Kidney (tissue), 14 donors: ENCODE data around the gene ENTPD6. TPM values are rescaled to one million over a fixed set of nuclear protein-coding genes. Genes with fewer than 3 reads are reported as not detected.

Experiments used
- DNase-seq, 5 donors: peaks; one replicate each; pipeline ENCODE4 v3.0.0-alpha.2; 2013 to 2020
- FAIRE-seq: peaks from 2 replicates; lab custom pipeline; 2012; peaks lifted over from hg19 to GRCh38; lab: Jason Lieb, UNC
- H3K27ac ChIP-seq, 2 donors: one replicate each; pipeline ENCODE4 v1.7.0; 2013; ENCODE audit warnings: low read depth in 2 of 2, low read length in 2 of 2, inconsistent platforms in 1 of 2
- H3K27me3 ChIP-seq: one replicate; pipeline ENCODE4 v1.7.1; 2013; ENCODE audit warnings: low read length, inconsistent platforms; ENCODE audit not compliant: control insufficient read depth, insufficient read depth
- H3K36me3 ChIP-seq, 3 donors: one replicate each; pipeline versions ENCODE4 v1.7.0 to v1.7.1; 2013; ENCODE audit warnings: low read length in 3 of 3, control low read depth in 1 of 3, inconsistent platforms in 1 of 3; ENCODE audit not compliant: insufficient read depth in 3 of 3, control insufficient read depth in 2 of 3
- H3K4me1 ChIP-seq, 3 donors: one replicate each; pipeline versions ENCODE4 v1.7.0 to v1.7.1; 2013; ENCODE audit warnings: low read length in 3 of 3, inconsistent platforms in 1 of 3, low read depth in 1 of 3; ENCODE audit not compliant: control insufficient read depth in 2 of 3, insufficient read depth in 2 of 3
- H3K4me3 ChIP-seq, 3 donors: one replicate each; pipeline versions ENCODE4 v1.7.0 to v1.8.1; 2013; ENCODE audit warnings: low read length in 3 of 3, control low read depth in 1 of 3, inconsistent platforms in 1 of 3
- H3K9ac ChIP-seq, 3 donors: one replicate each; pipeline versions ENCODE4 v1.7.0 to v1.7.1; 2013; ENCODE audit warnings: low read length in 3 of 3, control low read depth in 1 of 3, inconsistent platforms in 1 of 3
- H3K9me3 ChIP-seq, 3 donors: one replicate each; pipeline versions ENCODE4 v1.7.0 to v1.7.1; 2013; ENCODE audit warnings: low read length in 3 of 3, control low read depth in 1 of 3, inconsistent platforms in 1 of 3; ENCODE audit not compliant: control insufficient read depth in 2 of 3, insufficient read depth in 1 of 3
- intact Hi-C: fragments of 100-400 bp; cut with DNase I; formaldehyde crosslinking; loops from one replicate; pipeline ENCODE4 v1.11.1; 2022
- polyA plus RNA-seq: library from polyadenylated mRNA; stranded (reverse); fragments of 350-450 nt; fragmentation: Illumina TruSeq; extraction: RNeasy Lipid Tissue Mini Kit (QIAGEN cat#74804); gene quantifications from one replicate; pipeline ENCODE4 v1.2.3, GENCODE V29; 2014; ENCODE audit warnings: low read depth, low replicate concordance; ENCODE audit not compliant: insufficient read depth
- total RNA-seq: library from RNA; stranded (reverse); fragmentation: NEBNext Ultra II Directional; extraction: Animal tissue kit (Norgen Biotek cat#: 25700); gene quantifications from one replicate; pipeline ENCODE4 v1.2.1, GENCODE V29; 2021
- TF ChIP-seq, protein P1 (sequence below): IDR thresholded peaks from 3 replicates; pipeline ENCODE4 v1.5.1; 2012; ENCODE audit warnings: mild to moderate bottlenecking, moderate library complexity, borderline replicate concordance; ENCODE audit not compliant: insufficient read depth; ENCODE audit errors: extremely low read depth
- donor health status: control.
- donor health status: control.
- donor health status: control.
- donor health status: control.
- donor health status: control.
- donor health status: DM: yes; HTN: yes; CAD: no.
- donor health status: Normal renal cell carcinoma (clear cell type).

Gene ENTPD6
- total and polyA plus RNA-seq, 2 donors from 2014 or later: 59.0 to 95.7 TPM

GRCh38 chr20:25214819-25215218, 19.3 kb downstream of the ENTPD6 start:
- peaks cover 0 to 34% (median 30%) of the 10 kb centered on the region in 3 donors for H3K36me3 ChIP-seq
- H3K9ac ChIP-seq: no peak overlapping the region
- TF ChIP-seq, protein P1, sequence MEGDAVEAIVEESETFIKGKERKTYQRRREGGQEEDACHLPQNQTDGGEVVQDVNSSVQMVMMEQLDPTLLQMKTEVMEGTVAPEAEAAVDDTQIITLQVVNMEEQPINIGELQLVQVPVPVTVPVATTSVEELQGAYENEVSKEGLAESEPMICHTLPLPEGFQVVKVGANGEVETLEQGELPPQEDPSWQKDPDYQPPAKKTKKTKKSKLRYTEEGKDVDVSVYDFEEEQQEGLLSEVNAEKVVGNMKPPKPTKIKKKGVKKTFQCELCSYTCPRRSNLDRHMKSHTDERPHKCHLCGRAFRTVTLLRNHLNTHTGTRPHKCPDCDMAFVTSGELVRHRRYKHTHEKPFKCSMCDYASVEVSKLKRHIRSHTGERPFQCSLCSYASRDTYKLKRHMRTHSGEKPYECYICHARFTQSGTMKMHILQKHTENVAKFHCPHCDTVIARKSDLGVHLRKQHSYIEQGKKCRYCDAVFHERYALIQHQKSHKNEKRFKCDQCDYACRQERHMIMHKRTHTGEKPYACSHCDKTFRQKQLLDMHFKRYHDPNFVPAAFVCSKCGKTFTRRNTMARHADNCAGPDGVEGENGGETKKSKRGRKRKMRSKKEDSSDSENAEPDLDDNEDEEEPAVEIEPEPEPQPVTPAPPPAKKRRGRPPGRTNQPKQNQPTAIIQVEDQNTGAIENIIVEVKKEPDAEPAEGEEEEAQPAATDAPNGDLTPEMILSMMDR: no peak
- no peaks in the 10 kb centered on the region for H3K9me3 ChIP-seq
- no peaks in the 10 kb centered on the region for H3K27me3 ChIP-seq
- no peak for DNase-seq
- no peak overlapping the region for H3K4me3 ChIP-seq
- no peak overlapping the region for H3K27ac ChIP-seq
- no peaks in the 10 kb centered on the region for H3K4me1 ChIP-seq
- intact Hi-C loops: no loop called here
- no peak for FAIRE-seq

GRCh38 chr20:25215521-25215920, 20.0 kb downstream of the ENTPD6 start:
- peaks cover 0 to 34% (median 30%) of the 10 kb centered on the region in 3 donors for H3K36me3 ChIP-seq
- DNase-seq (no peak), FAIRE-seq (no peak)
- H3K9ac ChIP-seq: no peak overlapping the region
- H3K27me3 ChIP-seq: no peaks in the 10 kb centered on the region
- H3K27ac ChIP-seq: no peak overlapping the region
- H3K4me3 ChIP-seq: no peak overlapping the region
- no peaks in the 10 kb centered on the region for H3K9me3 ChIP-seq
- peaks cover 0 to 6% (median 1%) of the 10 kb centered on the region in 3 donors for H3K4me1 ChIP-seq
- TF ChIP-seq, protein P1: no peak
- intact Hi-C loops: no loop called here

DNA sequence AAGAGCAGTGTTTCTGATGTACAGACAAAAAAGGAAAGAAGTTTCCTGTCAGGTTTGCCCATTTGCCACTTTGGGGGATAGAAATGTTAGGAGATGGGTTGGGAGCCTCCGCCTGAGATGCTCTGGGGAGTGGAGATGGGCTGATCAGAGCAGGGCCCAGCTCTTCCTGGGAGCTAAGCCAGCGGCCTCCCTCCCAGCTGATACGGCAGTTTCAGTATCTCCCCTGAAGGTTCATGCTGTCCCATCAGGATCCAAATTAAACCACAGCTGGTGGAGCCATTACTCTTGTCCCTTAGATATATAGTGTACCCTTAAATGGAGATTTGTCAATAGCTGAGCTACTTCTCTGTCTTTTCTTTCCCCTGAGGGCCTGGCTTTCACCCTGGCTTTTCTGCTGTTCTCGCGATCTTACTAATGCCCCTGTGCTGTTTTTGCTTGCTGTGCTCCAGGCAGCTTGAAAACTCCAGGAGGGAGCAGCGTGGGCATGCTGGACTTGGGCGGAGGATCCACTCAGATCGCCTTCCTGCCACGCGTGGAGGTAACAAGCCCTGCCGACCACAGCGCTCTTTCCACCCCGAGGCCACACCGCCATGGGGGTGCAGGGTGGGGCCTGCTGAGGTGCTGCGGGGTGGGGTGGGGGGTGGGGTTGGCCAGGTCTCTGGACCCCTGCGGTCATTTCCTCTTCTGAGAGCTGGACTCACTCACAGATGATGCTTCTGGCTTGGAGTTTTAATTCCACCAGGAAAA, 20.9 kb downstream of the ENTPD6 start:
- Histone ChIP-seq H3K27me3 (no peaks in the 10 kb centered on the region), H3K9ac (no peak overlapping the region), H3K36me3 (peaks cover 0 to 32% (median 30%) of the 10 kb centered on the region in 3 donors), H3K4me3 (no peak overlapping the region), H3K9me3 (no peaks in the 10 kb centered on the region), H3K27ac (no peak overlapping the region), H3K4me1 (peaks cover 0 to 8% (median 6%) of the 10 kb centered on the region in 3 donors)
- intact Hi-C loops: no loop called here
- FAIRE-seq (no peak), DNase-seq (no peak)
- TF ChIP-seq, protein P1: no peak
